Erythroblast (primary cell): ENCODE data around the gene PLEKHA5.

ENCODE experiments used
- GATA1 ChIP-seq: IDR thresholded peaks from 2 replicates; pipeline ENCODE4 v1.6.1; 2011; ENCODE audit warnings: low read depth, mild to moderate bottlenecking, control low read depth, low read length, moderate library complexity
- POLR2A ChIP-seq: IDR thresholded peaks from 2 replicates; pipeline ENCODE4 v1.6.1; 2011; ENCODE audit warnings: mild to moderate bottlenecking, low read length

GRCh38 chr12:19306366-19306765 lies 176.8 kb downstream of the PLEKHA5 start:
- TF ChIP-seq POLR2A, result no peak
- TF ChIP-seq GATA1, result no peak
